OCI-LY3 (cell line): Measurements from ENCODE around the gene SLC13A2.

ENCODE experiments used
- H2AFZ ChIP-seq: fragments of 200-600, 300-600 bp; shearing (Covaris generic); 2 replicates; pipeline ENCODE4 v1.6.0; 2014; ENCODE audit warnings: antibody characterized with exemption, low read depth, low read length
- H3K27ac ChIP-seq: fragments of 200-600, 300-600 bp; sonication (generic); 2 replicates; pipeline ENCODE4 v1.5.1; 2014; ENCODE audit warnings: mild to moderate bottlenecking, low read length, moderate library complexity, mixed read lengths
- H3K27me3 ChIP-seq: fragments of 200-600, 300-600 bp; sonication (generic); 2 replicates; pipeline ENCODE4 v1.6.1; 2014; ENCODE audit warnings: low read depth, low read length, mixed read lengths
- H3K36me3 ChIP-seq: fragments of 200-600, 300-600 bp; sonication (generic); replicated peaks from 2 replicates; pipeline ENCODE3; 2014; ENCODE audit warnings: low read depth, low read length, mixed read lengths
- H3K4me1 ChIP-seq: fragments of 300-600, 200-600 bp; sonication (generic); 2 replicates; pipeline ENCODE4 v1.6.1; 2014; ENCODE audit warnings: low read length, mixed read lengths
- H3K4me2 ChIP-seq: fragments of 200-600, 300-600 bp; sonication (generic); 2 replicates; pipeline ENCODE4 v1.6.1; 2014; ENCODE audit warnings: low read length, mixed read lengths
- H3K4me3 ChIP-seq: fragments of 300-600, 200-600 bp; sonication (generic); 2 replicates; pipeline ENCODE4 v1.5.1; 2014; ENCODE audit warnings: antibody characterized with exemption, mild to moderate bottlenecking, low read length, moderate library complexity
- H3K79me2 ChIP-seq: fragments of 300-600, 200-600 bp; shearing (Covaris generic); 2 replicates; pipeline ENCODE4 v1.6.1; 2014; ENCODE audit warnings: mild to moderate bottlenecking, low read length, mixed read lengths
- H3K9ac ChIP-seq: fragments of 300-600, 200-600 bp; shearing (Covaris generic); 2 replicates; pipeline ENCODE4 v1.6.0; 2014; ENCODE audit warnings: mild to moderate bottlenecking, low read length, moderate library complexity
- H3K9me3 ChIP-seq: fragments of 200-600, 300-600 bp; shearing (Covaris generic); 2 replicates; pipeline ENCODE4 v1.6.1; 2014; ENCODE audit warnings: low read length, mixed read lengths; ENCODE audit not compliant: insufficient read depth
- H4K20me1 ChIP-seq: fragments of 200-600, 300-600 bp; sonication (generic); 2 replicates; pipeline ENCODE4 v1.6.1; 2016; ENCODE audit warnings: low read length, mixed read lengths; ENCODE audit not compliant: insufficient read depth
- EZH2phosphoT487 ChIP-seq: fragments of 200-600 bp; shearing (Covaris generic); IDR thresholded peaks from 2 replicates; pipeline ENCODE4 v1.6.1; 2018; ENCODE audit warnings: antibody characterized with exemption, mixed run types, low read depth
- TF ChIP-seq, protein P1 (sequence below): fragments of 200-600, 300-600 bp; sonication (generic); IDR thresholded peaks from 2 replicates; pipeline ENCODE4 v1.5.1; 2014; ENCODE audit warnings: antibody characterized with exemption, low read length, low read depth

The SLC13A2 gene

GRCh38 chr17:28482551-28483199 is 9.2 kb downstream of the SLC13A2 start:
- H3K4me2 ChIP-seq = no peak overlapping the region
- no peak overlapping the region for H3K4me3 ChIP-seq
- H2AFZ ChIP-seq = no peak overlapping the region
- H3K4me1 ChIP-seq = peaks cover 20% of the 10 kb centered on the region
- no peaks in the 10 kb centered on the region for H4K20me1 ChIP-seq
- no peak for TF ChIP-seq EZH2phosphoT487
- TF ChIP-seq, protein P1, sequence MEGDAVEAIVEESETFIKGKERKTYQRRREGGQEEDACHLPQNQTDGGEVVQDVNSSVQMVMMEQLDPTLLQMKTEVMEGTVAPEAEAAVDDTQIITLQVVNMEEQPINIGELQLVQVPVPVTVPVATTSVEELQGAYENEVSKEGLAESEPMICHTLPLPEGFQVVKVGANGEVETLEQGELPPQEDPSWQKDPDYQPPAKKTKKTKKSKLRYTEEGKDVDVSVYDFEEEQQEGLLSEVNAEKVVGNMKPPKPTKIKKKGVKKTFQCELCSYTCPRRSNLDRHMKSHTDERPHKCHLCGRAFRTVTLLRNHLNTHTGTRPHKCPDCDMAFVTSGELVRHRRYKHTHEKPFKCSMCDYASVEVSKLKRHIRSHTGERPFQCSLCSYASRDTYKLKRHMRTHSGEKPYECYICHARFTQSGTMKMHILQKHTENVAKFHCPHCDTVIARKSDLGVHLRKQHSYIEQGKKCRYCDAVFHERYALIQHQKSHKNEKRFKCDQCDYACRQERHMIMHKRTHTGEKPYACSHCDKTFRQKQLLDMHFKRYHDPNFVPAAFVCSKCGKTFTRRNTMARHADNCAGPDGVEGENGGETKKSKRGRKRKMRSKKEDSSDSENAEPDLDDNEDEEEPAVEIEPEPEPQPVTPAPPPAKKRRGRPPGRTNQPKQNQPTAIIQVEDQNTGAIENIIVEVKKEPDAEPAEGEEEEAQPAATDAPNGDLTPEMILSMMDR = no peak
- H3K27me3 ChIP-seq = peaks cover 3% of the 10 kb centered on the region; the same call in 1 of the 2 replicates
- H3K79me2 ChIP-seq = no peaks in the 10 kb centered on the region
- H3K9ac ChIP-seq = no peak overlapping the region
- no peaks in the 10 kb centered on the region for H3K9me3 ChIP-seq
- H3K36me3 ChIP-seq = no peaks in the 10 kb centered on the region
- no peak overlapping the region for H3K27ac ChIP-seq

DNA sequence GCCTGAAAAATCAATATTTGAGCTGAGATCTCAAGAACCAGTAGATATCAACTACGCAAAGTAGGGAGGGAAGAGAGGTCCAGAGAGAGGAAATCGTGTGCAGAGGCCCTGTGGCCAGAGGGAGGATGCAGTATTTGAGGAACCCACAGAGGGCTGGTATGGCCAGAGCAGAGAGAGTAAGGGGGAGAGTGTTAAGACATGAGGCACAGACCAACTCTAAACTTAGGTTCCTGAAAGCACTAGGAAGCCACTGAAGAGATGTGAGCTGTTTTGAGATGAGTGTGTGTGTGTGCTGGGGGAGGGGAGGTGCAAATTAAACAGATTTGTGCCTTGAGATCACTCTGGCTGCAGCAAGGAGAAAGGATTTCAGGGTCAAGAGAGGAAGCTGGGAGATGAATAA is 10.9 kb downstream of the SLC13A2 start:
- H3K27ac ChIP-seq = peak overlapping the region; percentile 62
- H3K27me3 ChIP-seq = peaks cover 3% of the 10 kb centered on the region; the same call in 1 of the 2 replicates
- H2AFZ ChIP-seq = peak overlapping the region; percentile 23
- no peaks in the 10 kb centered on the region for H3K9me3 ChIP-seq
- H3K36me3 ChIP-seq = no peaks in the 10 kb centered on the region
- H3K4me2 ChIP-seq = peak overlapping the region; percentile 68
- TF ChIP-seq, protein P1 = no peak
- H4K20me1 ChIP-seq = no peaks in the 10 kb centered on the region
- peak overlapping the region; percentile 33; the same call in 1 of the 2 replicates for H3K9ac ChIP-seq
- peak overlapping the region; percentile 37 for H3K4me3 ChIP-seq
- no peaks in the 10 kb centered on the region for H3K79me2 ChIP-seq
- peaks cover 20% of the 10 kb centered on the region for H3K4me1 ChIP-seq

DNA sequence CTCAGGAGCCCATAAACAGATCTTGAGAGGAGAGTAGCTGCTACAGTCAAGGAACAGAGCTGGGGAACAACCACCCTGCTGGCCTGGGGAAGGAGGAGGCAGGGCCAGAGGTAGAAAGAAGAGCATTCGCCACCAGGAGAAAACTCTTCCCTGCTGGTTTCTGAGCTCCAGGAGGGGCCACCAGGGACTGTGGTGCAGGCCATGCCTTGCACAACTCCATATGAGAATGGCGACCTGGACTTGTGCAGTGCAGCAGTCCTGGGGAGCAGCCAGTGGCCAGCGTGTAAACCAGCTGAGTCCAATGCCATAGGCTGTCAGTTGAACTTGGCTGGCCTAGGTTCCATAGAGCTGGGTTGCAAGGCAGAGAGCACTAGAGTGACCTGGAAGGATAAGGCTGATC is 11.6 kb downstream of the SLC13A2 start:
- peak overlapping the region; percentile 68 for H3K4me2 ChIP-seq
- no peaks in the 10 kb centered on the region for H3K79me2 ChIP-seq
- H3K4me1 ChIP-seq = peaks cover 20% of the 10 kb centered on the region
- H3K4me3 ChIP-seq = no peak overlapping the region
- no peaks in the 10 kb centered on the region for H4K20me1 ChIP-seq
- H2AFZ ChIP-seq = no peak overlapping the region
- peaks cover 3% of the 10 kb centered on the region; the same call in 1 of the 2 replicates for H3K27me3 ChIP-seq
- TF ChIP-seq, protein P1 = no peak
- no peak for TF ChIP-seq EZH2phosphoT487
- no peak overlapping the region for H3K27ac ChIP-seq
- no peaks in the 10 kb centered on the region for H3K36me3 ChIP-seq
- H3K9me3 ChIP-seq = no peaks in the 10 kb centered on the region
- H3K9ac ChIP-seq = no peak overlapping the region

DNA sequence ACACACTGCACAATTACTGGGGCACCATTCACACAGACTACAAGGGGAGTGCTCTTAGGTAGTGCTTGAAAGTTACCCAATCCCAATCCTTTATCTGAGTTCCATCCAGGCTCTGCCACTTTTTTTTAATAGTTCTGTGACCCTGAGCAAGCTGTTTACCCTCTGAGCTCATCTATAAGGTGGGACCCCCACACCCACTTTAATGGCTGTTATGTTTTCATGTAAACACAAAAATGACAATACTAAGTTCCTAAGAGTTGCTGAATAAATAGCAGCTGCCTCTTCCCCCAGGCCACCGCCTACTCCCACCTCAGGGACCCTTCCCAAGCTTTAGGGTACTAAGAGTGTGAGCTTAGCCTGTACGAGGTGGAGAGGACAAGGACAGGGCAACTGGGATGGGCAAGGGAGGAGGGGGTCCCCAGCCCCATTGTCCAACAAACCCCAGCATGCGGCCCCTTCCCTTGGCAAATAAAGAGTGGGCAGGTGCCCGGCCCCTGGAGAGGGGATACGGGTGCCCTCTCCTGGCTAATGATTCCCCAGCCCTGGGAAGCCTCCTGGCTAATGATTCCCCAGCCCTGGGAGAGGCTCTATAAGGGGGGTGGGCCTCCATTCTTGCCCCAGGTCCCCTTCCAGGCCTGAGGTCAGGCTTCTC is 14.6 kb downstream of the SLC13A2 start:
- H3K4me3 ChIP-seq = no peak overlapping the region
- H3K36me3 ChIP-seq = no peaks in the 10 kb centered on the region
- H3K79me2 ChIP-seq = no peaks in the 10 kb centered on the region
- H3K27me3 ChIP-seq = peaks cover 13% of the 10 kb centered on the region
- H4K20me1 ChIP-seq = no peaks in the 10 kb centered on the region
- TF ChIP-seq EZH2phosphoT487 = no peak
- TF ChIP-seq, protein P1 = peak; percentile 24; the same call in 1 of the 2 replicates
- H3K9ac ChIP-seq = no peak overlapping the region
- H3K9me3 ChIP-seq = no peaks in the 10 kb centered on the region
- H3K4me2 ChIP-seq = no peak overlapping the region
- H3K27ac ChIP-seq = no peak overlapping the region
- no peak overlapping the region for H2AFZ ChIP-seq
- peaks cover 20% of the 10 kb centered on the region for H3K4me1 ChIP-seq
